Astrocyte (in vitro differentiated cells and primary cell): ENCODE data around the gene COL3A1.

Experiments
- CTCF ChIP-seq: IDR thresholded peaks from 2 replicates; pipeline ENCODE4 v1.5.1; 2011; ENCODE audit warnings: low read depth, mild to moderate bottlenecking, inconsistent platforms, low read length, moderate library complexity; ENCODE audit not compliant: insufficient read depth
- EZH2 ChIP-seq: IDR thresholded peaks from 2 replicates; pipeline ENCODE4 v1.6.1; 2012; ENCODE audit warnings: mild to moderate bottlenecking, low read length, inconsistent platforms; ENCODE audit not compliant: insufficient read depth

DNA sequence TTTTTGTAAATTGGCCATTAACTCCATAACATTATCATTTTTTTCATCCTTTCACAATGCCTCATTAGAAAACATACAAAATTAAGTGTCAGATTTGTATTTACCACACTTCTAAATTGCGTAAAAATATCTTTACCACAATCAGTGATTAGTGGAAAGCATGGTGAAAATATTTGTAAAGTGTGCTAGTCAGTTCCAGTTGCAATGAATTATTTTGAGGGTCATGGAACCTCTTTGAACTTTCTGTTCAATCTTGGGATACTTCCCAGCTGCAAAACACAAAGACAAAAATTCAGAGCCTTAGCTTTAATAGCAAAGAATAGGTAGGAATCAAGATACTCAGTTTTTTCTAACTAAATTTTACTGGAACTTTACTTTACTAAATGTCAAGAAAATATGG lies 4.0 kb upstream of the COL3A1 start:
- no peak for TF ChIP-seq CTCF
- no peak for TF ChIP-seq EZH2
